IPS-18c (cell line): ENCODE results near the gene GRXCR2.

ENCODE experiments used
- H3K4me3 ChIP-seq: 2 replicates; pipeline ENCODE4 v1.7.0; 2013; ENCODE audit warnings: low read depth, mild to moderate bottlenecking, low read length, moderate library complexity; ENCODE audit not compliant: insufficient read depth
- H3K9me3 ChIP-seq: one replicate; pipeline ENCODE4 v1.6.1; 2013; ENCODE audit warnings: mild to moderate bottlenecking, low read length, moderate library complexity; ENCODE audit not compliant: control insufficient read depth, insufficient read depth

Gene GRXCR2

DNA sequence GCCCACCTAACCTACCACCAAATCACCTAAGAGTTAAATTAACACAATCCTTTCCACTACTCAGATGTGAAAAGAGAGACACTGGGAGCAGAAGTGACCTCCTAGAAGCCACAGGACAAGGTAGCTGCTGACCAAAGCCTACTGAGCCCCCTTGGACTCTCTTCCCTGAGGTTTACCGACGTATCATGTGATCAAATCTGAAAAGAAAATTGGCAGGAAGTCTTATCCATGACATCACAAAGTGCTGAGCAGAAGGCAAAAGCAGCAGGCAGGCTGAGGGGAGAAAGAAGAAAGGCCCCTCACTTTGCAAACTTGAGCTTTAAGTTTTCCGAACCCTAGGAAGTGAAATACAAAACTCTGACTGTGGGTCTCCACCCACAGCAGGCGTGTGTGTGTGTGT, 48.8 kb downstream of the GRXCR2 start:
- Histone ChIP-seq H3K9me3 (no peaks in the 10 kb centered on the region), H3K4me3 (no peak overlapping the region)

DNA sequence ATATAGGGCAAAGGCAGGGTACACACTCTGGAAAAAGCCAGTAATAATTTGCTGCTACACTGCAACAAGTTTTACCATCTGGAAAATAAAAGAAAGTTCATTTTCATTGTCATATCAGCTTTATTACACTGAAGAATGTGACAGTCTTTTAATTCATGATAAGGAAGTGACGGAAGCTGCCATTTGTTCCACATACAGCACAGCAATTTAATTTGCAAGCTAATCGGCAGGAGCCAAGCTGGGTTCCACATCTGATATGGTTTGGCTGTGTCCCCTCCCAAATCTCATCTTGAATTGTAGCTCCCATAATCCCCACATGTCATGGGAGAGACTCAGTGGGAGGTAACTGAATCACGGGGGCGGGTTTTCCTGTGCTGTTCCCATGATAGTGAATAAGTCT, 54.2 kb downstream of the GRXCR2 start:
- Histone ChIP-seq H3K9me3 (no peaks in the 10 kb centered on the region), H3K4me3 (no peak overlapping the region)

DNA sequence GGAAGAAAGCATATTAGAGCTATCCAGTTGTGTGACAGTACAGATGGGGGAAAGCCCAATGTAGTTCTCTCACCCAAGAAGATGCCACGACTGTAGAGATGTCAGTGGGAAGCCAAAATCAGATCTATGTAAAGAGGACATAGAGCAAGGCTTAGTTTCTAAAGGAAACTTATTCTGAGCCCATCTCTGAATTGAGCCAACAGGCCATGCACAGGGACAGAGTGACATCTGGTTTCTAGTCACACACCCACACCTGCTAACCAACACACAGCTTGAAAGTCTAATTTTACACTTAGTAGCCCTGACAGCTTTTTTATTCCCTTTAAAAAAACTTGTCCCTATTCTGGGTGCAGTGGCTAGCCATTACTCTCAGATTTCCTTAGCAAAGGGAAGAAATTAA, 59.9 kb downstream of the GRXCR2 start:
- Histone ChIP-seq H3K9me3 (no peaks in the 10 kb centered on the region), H3K4me3 (no peak overlapping the region)

DNA sequence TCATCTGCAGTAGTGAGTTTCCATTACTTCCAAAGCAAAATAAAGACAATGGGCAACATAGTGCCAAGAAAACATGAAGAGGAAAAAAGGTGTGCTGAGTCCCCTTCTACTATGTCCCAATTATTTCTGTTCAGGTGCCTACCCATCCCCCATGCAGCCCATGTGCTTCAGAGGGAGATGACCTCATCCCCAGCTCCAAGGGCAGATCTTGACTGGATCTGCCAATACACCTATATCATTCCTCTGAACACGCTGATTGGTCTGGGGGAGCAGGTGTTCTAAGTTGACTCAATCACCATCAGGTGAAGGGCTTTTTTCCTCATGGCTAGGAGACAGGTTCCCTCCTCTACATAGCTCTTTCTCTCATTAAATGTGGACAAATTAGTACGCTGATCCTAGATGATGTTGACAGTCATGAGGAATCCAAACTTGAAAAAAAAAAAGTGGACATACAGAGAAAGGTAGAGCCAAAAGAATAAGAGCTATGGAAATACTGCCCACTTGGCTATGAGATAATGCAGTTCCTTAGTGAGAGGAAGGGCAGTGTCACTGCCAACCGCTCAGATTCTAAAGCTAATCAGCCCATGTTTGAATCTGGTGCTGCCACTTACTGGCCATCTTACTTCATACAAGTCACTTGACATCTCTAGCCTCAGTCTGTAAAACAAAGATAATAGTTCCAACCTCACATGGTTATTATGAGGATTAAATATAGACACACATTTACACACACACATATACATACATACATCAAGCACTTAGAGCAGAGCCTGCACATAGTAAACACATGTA, 60.8 kb downstream of the GRXCR2 start:
- H3K9me3 ChIP-seq = no peaks in the 10 kb centered on the region
- H3K4me3 ChIP-seq = no peak overlapping the region
